ENCODE measurements around the gene GLIPR2. TPM values are rescaled to one million over a fixed set of nuclear protein-coding genes. Genes with fewer than 3 reads are reported as not detected.
A peak's percentile ranks its signal among the peaks of the same experiment; 100 is the strongest.

The GLIPR2 gene
- total RNA-seq, 8 experiments from 2014 or later: 1.4 to 58.5 (median 4.3) TPM

DNA sequence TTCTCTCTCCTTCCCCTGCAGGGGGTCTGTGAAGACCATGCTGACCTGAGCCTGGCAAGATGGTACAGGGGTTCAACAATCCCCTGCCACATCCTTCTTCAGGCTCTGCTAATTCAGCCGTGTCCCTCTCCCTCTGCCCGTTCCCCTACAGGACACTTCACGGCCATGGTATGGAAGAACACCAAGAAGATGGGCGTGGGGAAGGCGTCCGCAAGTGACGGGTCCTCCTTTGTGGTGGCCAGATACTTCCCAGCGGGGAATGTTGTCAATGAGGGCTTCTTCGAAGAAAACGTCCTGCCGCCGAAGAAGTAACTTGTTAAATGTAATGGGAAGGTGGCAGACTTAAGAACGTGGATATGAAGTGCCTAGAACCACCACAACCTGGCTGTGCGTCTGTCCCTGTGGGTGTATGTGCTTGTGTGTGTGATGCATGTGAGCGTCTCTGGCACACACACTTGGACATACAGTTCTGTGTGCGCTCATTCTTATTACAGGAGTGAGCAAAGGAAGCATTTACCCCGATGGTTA is 25.7 kb downstream of the GLIPR2 start:
- ATAC-seq (replicated peaks in 6 of 8): no peak
- in situ Hi-C loops (cut with MboI; ENCODE audit: low pct_unique_long_range_greater_than_20kb in 2 of 9, low sequenced_read_pairs in 9 of 9, unreplicated experiment in 9 of 9): loop anchor here in 1 of 9 experiments (25.0 kb wide), 1 partner anchor 100 kb away; the partner anchor contains the start of gene GNE

GRCh38 chr9:36163049-36163785 is 26.7 kb downstream of the GLIPR2 start:
- Histone ChIP-seq H3K27ac (peak overlapping the region in 1 of 2 donors; percentile 80), H3K4me3 (no peak overlapping the region), H3K4me1 (replicated peaks in 1 of 2) (peaks cover 10 to 19% of the 10 kb centered on the region in 2 donors)
- 0 to 60% (median 19%) methylated on average over 1 to 2 of the region's 9 CpGs; no CpG with 5 or more reads in 3 of the 10 experiments for WGBS, 10 experiments
- in situ Hi-C loops (cut with MboI; ENCODE audit: low pct_unique_long_range_greater_than_20kb in 2 of 9, low sequenced_read_pairs in 9 of 9, unreplicated experiment in 9 of 9): loop anchor here in 1 of 9 experiments (25.0 kb wide), 1 partner anchor 99 kb away; the partner anchor contains the start of gene GNE
- peak; percentile 41 to 95 (median 93) for ATAC-seq (replicated peaks in 6 of 8)

More for the DNA sequence above, 25.7 kb downstream of the GLIPR2 start:
- 70 to 100% (median 88%) methylated on average over 1 to 9 of the region's 17 CpGs for WGBS, 10 experiments
- Histone ChIP-seq H3K4me1 (replicated peaks in 1 of 2) (peaks cover 10 to 19% of the 10 kb centered on the region in 2 donors), H3K27ac (no peak overlapping the region), H3K4me3 (no peak overlapping the region)

DNA sequence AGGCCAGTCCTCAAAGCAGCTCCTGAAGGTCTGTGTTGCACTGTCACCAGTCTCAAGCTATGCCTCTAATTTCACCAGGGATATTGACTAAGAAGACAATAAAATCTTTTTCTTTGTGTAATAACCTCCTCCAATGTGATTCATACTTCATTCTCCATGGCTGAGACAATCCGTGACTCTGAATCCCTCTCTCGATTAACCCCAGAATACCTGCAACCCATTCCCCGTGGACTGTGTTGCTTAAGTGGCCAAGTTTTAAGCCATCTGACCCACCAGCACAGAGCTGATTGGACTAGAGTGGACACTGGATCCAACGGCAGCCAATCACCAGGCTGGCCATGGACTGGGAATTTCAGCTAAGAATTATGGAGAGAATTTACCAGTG is 27.2 kb downstream of the GLIPR2 start:
- Histone ChIP-seq H3K27ac (peak overlapping the region in 1 of 2 donors; percentile 80), H3K4me3 (no peak overlapping the region), H3K4me1 (replicated peaks in 1 of 2) (peaks cover 10 to 19% of the 10 kb centered on the region in 2 donors)
- WGBS, 10 experiments: 4 to 90% (median 63%) methylated on average over 1 to 4 of the region's 4 CpGs; no CpG with 5 or more reads in 3 of the 10 experiments
- in situ Hi-C loops (cut with MboI; ENCODE audit: low pct_unique_long_range_greater_than_20kb in 2 of 9, low sequenced_read_pairs in 9 of 9, unreplicated experiment in 9 of 9): loop anchor here in 1 of 9 experiments (25.0 kb wide), 1 partner anchor 99 kb away; the partner anchor contains the start of gene GNE
- peak in 1 of 8 experiments; percentile 4 for ATAC-seq (replicated peaks in 6 of 8)

DNA sequence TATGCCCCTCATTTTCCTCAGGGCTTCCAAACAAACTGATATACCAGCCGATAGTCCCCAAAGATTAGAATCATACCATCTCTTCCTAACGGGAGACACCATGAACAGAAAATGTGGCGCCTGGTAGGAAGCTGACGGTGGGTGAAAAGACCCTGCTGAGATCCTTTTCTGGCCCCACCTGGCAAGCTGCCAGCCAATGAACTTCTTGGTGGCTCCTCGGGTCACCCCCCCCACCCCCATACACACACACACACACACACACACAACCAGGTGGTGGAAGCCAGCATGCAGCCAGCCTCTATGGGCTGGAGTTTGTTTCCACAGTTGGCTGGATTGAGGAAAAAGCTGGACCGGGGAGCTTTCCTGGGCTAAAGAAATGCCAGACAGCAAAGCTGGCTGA is 27.8 kb downstream of the GLIPR2 start:
- Histone ChIP-seq H3K4me3 (no peak overlapping the region), H3K27ac (no peak overlapping the region), H3K4me1 (replicated peaks in 1 of 2) (peaks cover 10 to 19% of the 10 kb centered on the region in 2 donors)
- in situ Hi-C loops (cut with MboI; ENCODE audit: low pct_unique_long_range_greater_than_20kb in 2 of 9, low sequenced_read_pairs in 9 of 9, unreplicated experiment in 9 of 9): loop anchor here in 1 of 9 experiments (25.0 kb wide), 1 partner anchor 98 kb away; the partner anchor contains the start of gene GNE
- WGBS, 10 experiments: 29 to 86% (median 82%) methylated on average over 1 to 4 of the region's 6 CpGs; no CpG with 5 or more reads in 3 of the 10 experiments
- no peak for ATAC-seq (replicated peaks in 6 of 8)

GRCh38 chr9:36164989-36165388 is 28.5 kb downstream of the GLIPR2 start:
- Histone ChIP-seq H3K27ac (no peak overlapping the region), H3K4me1 (replicated peaks in 1 of 2) (peaks cover 10 to 19% of the 10 kb centered on the region in 2 donors), H3K4me3 (no peak overlapping the region)
- in situ Hi-C loops (cut with MboI; ENCODE audit: low pct_unique_long_range_greater_than_20kb in 2 of 9, low sequenced_read_pairs in 9 of 9, unreplicated experiment in 9 of 9): loop anchor here in 1 of 9 experiments (25.0 kb wide), 1 partner anchor 97 kb away; the partner anchor contains the start of gene GNE
- WGBS, 10 experiments: 33 to 80% (median 40%) methylated on average over 1 to 2 of the region's 3 CpGs; no CpG with 5 or more reads in 7 of the 10 experiments
- no peak for ATAC-seq (replicated peaks in 6 of 8)

GRCh38 chr9:36165826-36166167 is 29.3 kb downstream of the GLIPR2 start:
- WGBS, 10 experiments: 11 to 100% (median 73%) methylated on average over 1 to 8 of the region's 12 CpGs; no CpG with 5 or more reads in 1 of the 10 experiments
- Histone ChIP-seq H3K4me1 (replicated peaks in 1 of 2) (peaks cover 10 to 19% of the 10 kb centered on the region in 2 donors), H3K4me3 (no peak overlapping the region), H3K27ac (no peak overlapping the region)
- ATAC-seq (replicated peaks in 6 of 8): peak in 2 of 8 experiments; percentile 8 to 20
- in situ Hi-C loops (cut with MboI; ENCODE audit: low pct_unique_long_range_greater_than_20kb in 2 of 9, low sequenced_read_pairs in 9 of 9, unreplicated experiment in 9 of 9): loop anchor here in 1 of 9 experiments (25.0 kb wide), 1 partner anchor 97 kb away; the partner anchor contains the start of gene GNE

DNA sequence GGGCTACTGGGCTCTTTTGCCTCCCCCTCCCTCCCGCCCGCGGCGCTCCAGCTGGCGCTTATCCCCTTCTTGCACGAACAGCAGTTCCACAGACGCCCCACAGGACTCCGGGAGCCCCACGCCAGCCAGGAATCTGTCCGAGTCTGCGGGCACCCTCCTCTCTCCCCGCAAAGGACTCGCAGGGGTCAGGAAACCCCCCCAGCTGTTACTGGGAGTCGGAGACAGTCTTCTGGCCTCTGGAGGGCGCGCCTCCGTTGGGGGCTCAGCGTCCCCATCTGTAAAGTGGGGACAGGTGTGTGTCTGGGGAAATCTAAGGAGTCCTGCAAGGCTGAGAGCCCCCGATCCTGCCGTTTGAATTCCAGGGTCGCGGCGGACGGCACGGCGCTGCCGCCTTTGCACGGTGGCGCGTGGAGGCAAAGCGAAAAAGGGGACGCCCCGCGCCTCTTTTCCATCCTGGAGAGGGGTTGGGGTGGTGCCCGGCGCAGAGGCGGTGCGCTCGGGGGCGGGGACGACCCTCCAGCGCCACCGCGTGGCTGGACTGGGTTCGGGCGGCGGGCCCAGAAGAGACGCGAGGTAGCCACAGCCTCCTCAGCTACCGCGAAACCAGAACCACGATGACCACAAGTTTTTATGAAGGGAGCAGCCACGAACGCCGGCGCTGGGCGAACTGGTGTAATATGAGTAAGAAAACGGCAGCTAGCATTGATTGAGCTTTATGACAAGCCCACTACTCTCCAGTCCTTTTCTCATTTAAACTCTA is 29.8 kb downstream of the GLIPR2 start:
- Histone ChIP-seq H3K27ac (no peak overlapping the region), H3K4me1 (replicated peaks in 1 of 2) (peaks cover 10 to 19% of the 10 kb centered on the region in 2 donors), H3K4me3 (peak overlapping the region; percentile 6 to 24 (median 18))
- WGBS, 10 experiments: 0 to 40% (median 0%) methylated on average over 2 to 11 of the region's 58 CpGs; no CpG with 5 or more reads in 7 of the 10 experiments
- in situ Hi-C loops (cut with MboI; ENCODE audit: low pct_unique_long_range_greater_than_20kb in 2 of 9, low sequenced_read_pairs in 9 of 9, unreplicated experiment in 9 of 9): loop anchor here in 1 of 9 experiments (25.0 kb wide), 1 partner anchor 96 kb away; the partner anchor contains the start of gene GNE
- ATAC-seq (replicated peaks in 6 of 8): peak; percentile 26 to 98 (median 72)

DNA sequence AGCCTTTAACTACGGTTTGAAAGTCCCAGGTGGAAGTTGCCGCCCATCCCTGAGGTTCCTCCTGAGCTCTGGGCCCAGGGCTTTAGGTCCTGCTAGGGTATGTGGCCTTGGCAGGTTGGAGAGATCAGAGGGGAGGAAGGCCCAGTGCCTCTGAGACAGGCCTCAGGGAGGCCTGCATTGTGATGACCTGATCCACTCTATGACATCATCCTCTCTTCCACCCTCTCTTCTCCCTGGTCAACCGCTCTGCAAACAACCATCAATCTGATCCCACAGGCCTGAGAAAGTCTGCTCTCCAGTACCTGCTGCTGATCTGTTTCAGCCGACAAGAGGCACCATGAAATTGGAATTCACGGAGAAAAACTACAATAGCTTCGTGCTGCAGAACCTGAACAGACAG is 32.6 kb downstream of the GLIPR2 start, which contains the start of gene CCIN:
Gene CCIN, plus strand, starts transcription at position 223 of the 400 bp plus-strand sequence. Its CDS starts 115 bp downstream, at position 338.
- ATAC-seq (replicated peaks in 6 of 8): peak in 5 of 8 experiments; percentile 67 to 80 (median 71)
- no peaks in the 10 kb centered on the region for H3K4me1 ChIP-seq (replicated peaks in 1 of 2)
- no peak within 1 kb of the TSS for H3K4me3 ChIP-seq
- H3K27ac ChIP-seq: no peak within 1 kb of the TSS
- in situ Hi-C loops (cut with MboI; ENCODE audit: low pct_unique_long_range_greater_than_20kb in 2 of 9, low sequenced_read_pairs in 9 of 9, unreplicated experiment in 9 of 9): loop anchor here in 1 of 9 experiments (25.0 kb wide), 1 partner anchor 93 kb away; the partner anchor contains the start of gene GNE
- 80 to 100% (median 100%) methylated on average over 1 to 5 of the region's 6 CpGs; no CpG with 5 or more reads in 4 of the 10 experiments for WGBS, 10 experiments

GRCh38 chr9:36169708-36170107 is 33.2 kb downstream of the GLIPR2 start:
- Histone ChIP-seq H3K27ac (no peak overlapping the region), H3K4me3 (no peak overlapping the region), H3K4me1 (replicated peaks in 1 of 2) (no peaks in the 10 kb centered on the region)
- in situ Hi-C loops (cut with MboI; ENCODE audit: low pct_unique_long_range_greater_than_20kb in 2 of 9, low sequenced_read_pairs in 9 of 9, unreplicated experiment in 9 of 9): loop anchor here in 1 of 9 experiments (25.0 kb wide), 1 partner anchor 93 kb away; the partner anchor contains the start of gene GNE
- ATAC-seq (replicated peaks in 6 of 8): no peak
- WGBS, 10 experiments: 85 to 100% (median 94%) methylated on average over 1 to 14 of the region's 17 CpGs; no CpG with 5 or more reads in 1 of the 10 experiments

GRCh38 chr9:36170531-36170930 is 34.0 kb downstream of the GLIPR2 start:
- Histone ChIP-seq H3K27ac (no peak overlapping the region), H3K4me3 (no peak overlapping the region), H3K4me1 (replicated peaks in 1 of 2) (no peaks in the 10 kb centered on the region)
- no peak for ATAC-seq (replicated peaks in 6 of 8)
- WGBS, 10 experiments: 83 to 100% (median 94%) methylated on average over 1 to 7 of the region's 13 CpGs; no CpG with 5 or more reads in 7 of the 10 experiments
- in situ Hi-C loops (cut with MboI; ENCODE audit: low pct_unique_long_range_greater_than_20kb in 2 of 9, low sequenced_read_pairs in 9 of 9, unreplicated experiment in 9 of 9): loop anchor here in 1 of 9 experiments (25.0 kb wide), 1 partner anchor 92 kb away; the partner anchor contains the start of gene GNE

DNA sequence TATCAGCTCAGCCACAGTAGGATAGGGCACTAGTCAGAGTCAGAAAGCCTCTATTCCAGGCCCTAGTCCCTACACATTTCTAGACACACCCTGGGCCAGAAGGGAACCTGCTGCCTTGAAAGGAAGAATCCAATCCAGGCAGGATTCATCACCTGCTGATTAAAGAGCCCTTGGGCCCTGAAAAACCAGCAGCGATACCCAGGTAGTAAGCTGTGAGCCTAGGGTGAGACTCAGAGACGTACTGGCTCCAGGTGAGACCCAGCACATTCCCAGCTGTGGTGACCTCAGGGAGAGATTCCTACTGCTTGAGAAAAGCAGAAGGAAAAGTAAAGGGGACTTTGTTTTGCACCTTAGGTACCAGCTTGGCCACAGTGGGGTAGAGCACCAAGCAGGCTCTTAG is 37.3 kb downstream of the GLIPR2 start:
- no peak overlapping the region for H3K4me3 ChIP-seq
- in situ Hi-C loops (cut with MboI; ENCODE audit: low pct_unique_long_range_greater_than_20kb in 2 of 9, low sequenced_read_pairs in 9 of 9, unreplicated experiment in 9 of 9): loop anchor here in 1 of 9 experiments (25.0 kb wide), 1 partner anchor 88 kb away; the partner anchor contains the start of gene GNE
- no peak for ATAC-seq (replicated peaks in 6 of 8)
- H3K27ac ChIP-seq: no peak overlapping the region
- no peaks in the 10 kb centered on the region for H3K4me1 ChIP-seq (replicated peaks in 1 of 2)
- 60 to 100% methylated on average over 1 of the region's 2 CpGs; no CpG with 5 or more reads in 8 of the 10 experiments for WGBS, 10 experiments

DNA sequence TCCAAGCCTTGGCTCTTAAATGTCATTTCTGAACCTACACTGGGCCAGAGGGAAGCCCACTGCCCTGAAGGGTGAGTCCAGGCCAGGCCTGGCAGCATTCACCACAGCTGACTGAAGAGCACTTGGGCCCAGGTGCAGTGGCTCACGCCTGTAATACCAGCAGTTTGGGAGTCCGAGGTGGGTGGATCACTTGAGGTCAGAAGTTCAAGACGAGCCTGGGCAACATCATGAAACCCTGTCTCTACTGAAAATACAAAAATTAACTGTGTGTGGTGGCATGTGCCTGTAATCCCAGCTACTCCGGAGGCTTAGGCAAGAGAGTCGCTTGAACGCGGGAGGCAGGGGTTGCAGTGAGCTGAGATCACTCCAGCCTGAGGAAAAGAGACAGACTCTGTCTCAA is 37.7 kb downstream of the GLIPR2 start:
- Histone ChIP-seq H3K27ac (no peak overlapping the region), H3K4me1 (replicated peaks in 1 of 2) (no peaks in the 10 kb centered on the region), H3K4me3 (no peak overlapping the region)
- in situ Hi-C loops (cut with MboI; ENCODE audit: low pct_unique_long_range_greater_than_20kb in 2 of 9, low sequenced_read_pairs in 9 of 9, unreplicated experiment in 9 of 9): loop anchor here in 1 of 9 experiments (25.0 kb wide), 1 partner anchor 88 kb away; the partner anchor contains the start of gene GNE
- 53 to 100% (median 88%) methylated on average over 3 to 6 of the region's 7 CpGs; no CpG with 5 or more reads in 3 of the 10 experiments for WGBS, 10 experiments
- no peak for ATAC-seq (replicated peaks in 6 of 8)
